Frontal cortex (tissue), 4 donors: ENCODE results near the gene CFAP70. TPM values are rescaled to one million over a fixed set of nuclear protein-coding genes. Genes with fewer than 3 reads are reported as not detected.
A peak's percentile ranks its signal among the peaks of the same experiment; 100 is the strongest.
"Not testable (repeated sequence)": the region's sequence is repeated elsewhere in the genome, so short reads cannot be mapped to it uniquely, and the experiment has no call there.

Experiments used
- DNase-seq, 2 donors: peaks; one replicate each; pipeline ENCODE4 v3.0.0; 2012; ENCODE audit warnings: low spot score in 2 of 2
- FAIRE-seq: peaks from 2 replicates; lab custom pipeline; 2012; peaks lifted over from hg19 to GRCh38; lab: Jason Lieb, UNC
- total RNA-seq: library from RNA; depleted of rRNA; stranded (reverse); fragments of >200 nt; gene quantifications from one replicate; pipeline ENCODE4 v1.2.3, GENCODE V29; 2014
- donor health status: control.
- donor health status: control.
- donor health status: control.

CFAP70 gene
- total RNA-seq, 1 donor from 2014 or later = 0.82 TPM

DNA sequence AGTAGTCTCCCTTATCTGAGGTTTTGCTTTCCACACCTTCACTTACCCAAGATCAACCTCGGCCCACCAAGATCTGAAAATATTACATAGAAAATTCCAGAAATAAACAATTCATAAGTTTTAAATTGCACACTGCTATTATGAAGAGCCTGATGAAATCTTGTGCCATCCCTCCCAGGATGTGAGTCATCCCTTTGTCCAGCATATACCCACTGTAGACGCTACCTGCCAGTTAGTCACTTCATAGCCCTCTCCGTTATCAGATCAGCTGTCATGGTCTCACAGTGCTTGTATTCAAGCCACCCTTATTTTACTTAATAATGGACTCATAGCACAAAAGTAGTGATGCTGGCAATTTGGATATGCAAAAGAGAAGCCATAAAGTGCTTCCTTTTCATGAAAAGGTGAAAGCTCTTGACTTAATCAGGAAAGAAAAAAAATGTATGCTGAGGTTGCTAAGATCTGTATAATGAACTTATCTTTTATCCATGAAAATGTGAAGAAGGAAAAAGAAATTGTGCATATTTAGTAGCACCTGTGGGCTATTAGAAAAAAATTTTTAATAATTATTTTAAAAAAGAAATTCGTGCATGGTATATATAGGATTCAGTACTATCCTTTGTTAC, 96.4 kb downstream of the CFAP70 start:
- no peak for FAIRE-seq
- DNase-seq = no peak

DNA sequence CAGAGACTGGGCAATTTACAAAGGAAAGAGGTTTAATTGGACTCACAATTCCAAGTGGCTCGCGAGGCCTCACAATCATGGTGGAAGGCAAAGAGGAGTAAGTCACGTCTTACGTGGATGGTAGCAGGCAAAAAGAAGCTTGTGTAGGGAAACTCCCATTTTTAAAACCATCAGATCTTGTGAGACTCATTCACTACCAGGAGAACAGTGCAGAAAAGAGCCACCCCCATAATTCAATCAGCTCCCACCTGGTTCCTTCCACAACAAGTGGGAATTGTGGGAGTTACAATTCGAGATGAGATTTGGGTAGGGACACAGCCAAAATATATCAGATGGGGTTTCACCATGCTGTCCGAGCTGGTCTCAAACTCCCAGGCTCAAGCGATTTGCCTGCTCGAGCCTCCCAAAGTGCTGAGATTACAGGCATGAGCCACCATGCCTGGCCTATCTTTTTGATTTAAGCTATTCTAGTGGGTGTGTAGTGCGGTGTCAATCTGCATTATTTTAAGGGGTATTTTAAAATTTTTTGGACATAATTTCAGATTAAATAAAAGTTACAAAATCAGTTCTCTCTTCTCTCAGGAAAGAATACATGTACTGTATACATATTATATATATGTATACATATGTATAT, 97.2 kb downstream of the CFAP70 start:
- no peak for FAIRE-seq
- no peak for DNase-seq

DNA sequence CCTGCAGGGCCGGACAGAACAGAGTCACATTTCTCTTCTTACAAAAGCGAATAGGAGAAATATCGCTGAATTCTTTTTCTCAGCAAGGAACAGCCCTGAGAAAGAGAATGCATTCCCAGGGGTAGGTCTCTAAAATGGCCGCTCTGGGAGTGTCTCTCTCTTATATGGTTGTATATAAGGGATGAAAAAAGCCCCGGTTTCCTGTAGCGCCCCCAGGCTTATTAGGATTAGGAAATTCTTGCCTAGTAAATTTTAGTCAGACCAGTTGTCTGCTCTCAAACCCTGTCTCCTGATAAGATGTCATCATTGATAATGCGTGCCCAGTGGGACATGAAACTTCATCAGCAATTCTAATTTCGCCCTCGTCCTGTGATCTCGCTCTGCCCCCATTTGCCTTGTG, 100.1 kb downstream of the CFAP70 start:
- FAIRE-seq, DNase-seq: not testable (repeated sequence)

DNA sequence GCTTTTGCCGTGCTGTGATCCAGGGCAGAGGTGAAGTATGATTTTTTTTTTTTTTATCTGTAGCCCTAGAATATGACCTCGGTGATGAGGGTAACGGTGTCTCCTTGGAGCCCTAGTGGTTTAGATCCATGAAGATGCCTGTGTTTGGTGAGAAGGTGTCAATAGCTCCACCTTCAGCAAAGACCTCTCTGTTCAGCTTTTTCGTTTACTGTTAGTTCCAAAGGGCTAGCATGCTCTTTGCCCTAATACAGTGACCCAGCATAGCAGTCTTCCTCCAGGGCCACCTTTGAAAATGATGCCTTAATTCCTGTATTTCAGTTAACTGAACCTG, 105.5 kb downstream of the CFAP70 start:
- DNase-seq (no peak), FAIRE-seq (no peak)

DNA sequence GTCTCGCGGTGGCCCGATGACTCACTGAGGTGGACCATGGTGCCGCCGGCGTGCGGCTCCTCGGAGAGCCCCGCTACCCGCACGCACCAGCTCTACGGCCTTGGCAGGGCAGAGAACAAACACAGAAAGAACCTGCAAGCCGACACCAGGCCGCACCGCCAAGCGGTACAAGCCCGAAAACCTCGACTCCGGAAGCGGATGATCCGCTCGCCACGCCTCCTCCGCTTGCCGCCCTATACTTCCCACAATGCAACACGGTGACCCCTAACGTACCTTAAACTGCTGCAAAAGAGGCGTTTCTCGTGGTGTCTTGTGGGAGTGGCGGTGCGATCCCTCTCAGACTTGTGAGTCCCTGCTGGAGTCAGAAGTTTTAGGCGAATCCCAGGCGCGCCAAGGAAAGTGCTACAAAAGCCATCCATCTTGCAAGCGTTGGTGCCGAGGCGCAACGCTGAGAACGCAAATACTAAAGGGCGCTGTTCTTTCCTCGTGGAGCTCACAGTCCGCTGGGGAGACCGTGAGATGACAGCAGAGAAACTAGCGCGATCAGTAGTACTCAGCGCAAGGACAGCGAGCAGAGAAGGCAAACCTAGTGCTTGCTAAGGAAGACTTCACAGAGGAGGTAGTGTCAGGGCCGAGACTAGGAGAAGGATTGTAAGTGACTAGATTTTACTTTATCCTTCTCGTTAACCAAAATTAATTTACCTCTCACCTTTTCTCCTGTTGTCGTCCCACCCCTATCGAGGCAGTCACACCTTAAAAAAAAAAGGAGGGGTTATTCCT, 106.0 kb downstream of the CFAP70 start, which contains the start of gene MRPS16:
Gene MRPS16 (minus strand): TSS at position 200 of the 780 bp plus-strand sequence. CDS start 162 bp downstream, at position 38.
- FAIRE-seq (no peak), DNase-seq (peak; percentile 84 to 89)

DNA sequence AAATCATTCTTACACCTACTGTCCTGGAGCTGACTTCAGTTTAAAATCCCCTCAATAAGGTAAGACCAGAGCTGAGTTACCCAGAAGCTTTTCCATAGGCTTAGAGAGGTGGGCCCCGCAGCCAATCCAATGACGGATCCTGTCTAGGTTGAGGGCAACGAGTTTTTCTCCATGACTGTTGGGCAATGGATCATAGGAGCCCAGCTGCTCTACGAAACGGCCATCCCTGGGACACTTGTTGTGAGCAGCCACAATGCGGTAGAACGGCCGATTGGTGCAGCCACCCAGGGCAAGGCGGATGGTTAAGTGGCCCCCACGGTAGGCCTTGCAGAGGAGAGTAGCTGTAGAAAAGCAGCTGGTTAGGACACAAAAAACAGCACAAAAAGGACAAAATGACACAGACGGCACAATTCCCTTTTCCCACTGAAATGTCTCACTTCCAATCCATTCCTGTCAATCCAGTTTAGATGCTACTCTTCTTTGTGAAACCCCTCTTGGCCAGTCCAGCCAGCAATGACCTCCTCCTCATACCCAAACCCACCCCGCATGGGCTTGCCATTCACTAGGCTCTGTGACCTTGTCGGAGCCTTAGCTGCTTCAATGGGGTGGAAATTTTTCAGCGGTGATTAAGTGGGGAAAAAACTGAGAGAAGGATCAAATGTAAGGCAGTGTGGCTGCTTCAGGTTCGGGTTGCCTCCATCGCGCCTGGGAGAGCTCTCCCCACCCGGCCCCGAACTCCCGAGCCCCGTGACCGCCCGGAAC, 106.8 kb downstream of the CFAP70 start:
- DNase-seq = no peak
- FAIRE-seq = no peak

DNA sequence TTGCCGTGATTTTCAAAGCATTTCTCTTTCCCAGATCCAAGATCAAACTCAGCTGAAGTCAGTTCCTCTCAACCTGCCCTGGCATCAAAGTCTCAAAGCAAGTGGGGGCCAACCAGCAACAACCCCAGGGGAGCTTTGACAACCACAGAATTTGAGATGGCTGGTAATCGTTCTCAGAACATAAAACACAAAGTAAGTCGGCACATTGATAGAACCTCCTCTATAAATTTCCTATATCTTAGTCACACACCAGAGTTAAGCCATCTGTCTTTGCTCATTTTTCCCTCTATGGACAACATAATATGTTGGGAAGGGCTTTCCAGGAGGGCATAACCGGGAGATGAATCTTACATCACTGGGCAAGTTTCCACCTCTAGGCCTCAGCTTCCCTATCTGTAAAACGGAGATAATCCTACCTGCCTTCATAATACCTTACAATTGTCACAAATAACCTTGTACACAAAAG, 110.4 kb downstream of the CFAP70 start:
- no peak for DNase-seq
- no peak for FAIRE-seq

DNA sequence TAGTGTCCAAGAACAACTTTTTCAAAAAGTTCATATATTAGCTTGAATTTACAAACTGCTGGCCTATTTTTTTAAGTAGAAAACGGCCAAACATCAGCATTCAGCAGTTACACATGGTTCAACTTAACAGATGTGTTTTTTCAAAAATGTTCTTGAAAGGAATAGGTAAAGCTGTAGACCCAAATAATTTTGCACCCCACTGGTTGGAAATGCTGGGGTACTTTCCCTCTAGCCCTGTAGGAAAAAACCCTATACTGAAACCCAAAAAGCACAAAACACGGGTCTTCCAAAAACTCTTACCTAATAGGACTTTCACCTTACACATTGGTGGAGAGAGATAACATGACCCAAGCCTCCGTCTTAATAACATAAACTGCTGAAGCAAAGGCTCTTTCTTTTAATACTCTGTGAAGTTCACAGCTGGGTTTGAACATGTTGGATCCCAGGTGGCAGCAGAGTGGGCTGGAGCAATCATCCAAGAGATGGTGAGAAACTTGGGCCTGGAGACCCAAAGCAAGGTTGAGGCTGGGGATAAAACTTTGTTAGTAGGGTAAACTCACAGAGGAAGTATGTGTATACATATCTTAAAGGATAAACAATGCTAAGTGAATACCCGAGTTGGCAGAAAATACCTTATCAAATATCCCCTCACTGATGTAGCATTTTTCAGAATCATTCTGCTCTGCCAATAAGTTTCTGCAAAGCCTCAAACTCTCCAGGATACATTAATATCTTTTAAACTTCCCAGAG, 111.0 kb downstream of the CFAP70 start:
- DNase-seq = no peak
- FAIRE-seq = no peak

DNA sequence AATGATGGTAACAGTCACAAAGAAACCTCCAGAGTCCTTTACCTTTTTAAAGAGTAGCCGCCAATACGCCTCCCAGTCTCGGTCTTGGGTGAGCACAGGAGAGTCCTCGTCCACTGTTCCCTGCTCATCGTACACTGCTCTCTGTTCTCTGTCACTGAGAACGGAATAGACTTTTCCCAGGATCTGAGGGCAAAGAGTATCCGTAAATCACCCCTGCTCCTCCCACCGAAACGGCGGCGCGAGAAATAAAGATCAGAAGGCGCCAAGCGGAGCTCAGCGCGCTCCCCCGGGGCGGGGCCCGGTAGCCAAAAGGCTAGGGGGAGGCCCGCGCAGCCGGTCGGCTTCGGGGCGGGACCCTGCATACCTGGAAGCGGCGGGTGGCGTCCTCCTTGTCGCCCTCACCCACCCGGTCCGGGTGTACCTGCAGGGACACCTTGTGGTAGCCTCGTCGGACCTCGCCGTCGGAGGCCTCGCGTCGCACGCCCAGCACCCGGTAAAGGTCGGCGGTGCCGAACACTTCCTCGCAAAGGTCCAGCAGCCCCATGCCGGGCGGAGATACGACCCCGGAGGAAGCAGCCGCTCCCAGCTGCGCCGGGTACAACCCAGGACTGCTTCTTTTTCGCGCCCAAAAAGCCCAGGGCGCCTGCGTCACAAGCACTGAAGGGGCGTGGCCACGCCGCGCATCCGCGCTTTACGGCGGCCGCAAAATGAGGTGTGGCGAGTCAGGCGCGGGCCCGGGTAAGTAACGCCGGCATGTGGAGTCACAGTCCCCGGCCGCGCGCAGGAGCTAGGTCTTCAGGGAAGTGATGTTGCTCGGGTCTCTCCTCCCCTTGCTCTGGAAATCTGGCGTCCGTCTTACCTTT, 111.8 kb downstream of the CFAP70 start, which contains the start of gene DNAJC9:
Gene DNAJC9 (minus strand): TSS at position 610 of the 863 bp plus-strand sequence. CDS start 66 bp downstream, at position 544.
- DNase-seq = peak; percentile 90 to 94
- FAIRE-seq = no peak

DNA sequence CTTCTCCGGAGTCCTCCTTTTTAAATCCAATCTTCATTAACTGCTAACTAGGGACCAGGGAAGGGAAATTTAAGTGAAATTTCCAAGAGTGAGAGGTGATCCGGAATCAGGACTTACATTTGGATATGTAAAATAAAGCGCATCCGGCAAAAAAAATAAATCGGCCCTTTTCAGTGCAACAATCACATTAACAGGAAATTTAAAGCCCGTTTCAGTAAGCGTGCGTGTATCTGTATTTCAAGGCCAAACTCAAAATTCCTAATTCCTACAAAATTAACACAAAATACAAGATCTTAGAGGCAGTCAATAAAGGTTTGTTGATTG, 112.4 kb downstream of the CFAP70 start:
- DNase-seq (no peak), FAIRE-seq (no peak)

DNA sequence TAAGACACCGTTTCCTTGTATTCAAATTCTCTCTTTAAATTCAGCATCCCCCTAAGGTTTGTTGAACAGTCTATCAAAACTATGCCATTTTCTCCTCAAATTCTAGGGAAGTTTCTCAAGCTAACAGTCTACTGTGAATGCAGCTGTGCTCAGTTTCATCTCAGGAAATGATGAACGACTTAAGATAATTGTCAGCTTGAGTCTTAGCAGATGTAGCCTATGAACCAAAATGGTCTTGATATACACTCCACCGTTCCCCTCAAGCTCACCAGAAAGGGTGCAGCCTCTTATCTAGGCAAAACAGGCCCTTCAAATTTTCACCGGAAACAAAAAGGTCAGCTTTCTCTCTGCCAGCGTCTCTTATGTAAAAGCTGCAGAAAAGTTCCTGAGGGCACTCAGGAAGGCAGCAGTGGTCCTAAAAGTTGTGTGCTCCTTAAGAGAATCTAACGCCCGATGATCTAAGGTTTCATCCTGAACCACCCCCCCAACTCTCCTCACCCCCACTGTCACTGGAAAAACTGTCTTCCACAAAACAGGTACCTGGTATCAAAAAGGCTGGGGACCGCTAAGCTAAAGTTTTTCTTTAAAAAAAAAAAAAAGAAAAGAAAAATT, 113.7 kb downstream of the CFAP70 start:
- FAIRE-seq (no peak), DNase-seq (no peak)

DNA sequence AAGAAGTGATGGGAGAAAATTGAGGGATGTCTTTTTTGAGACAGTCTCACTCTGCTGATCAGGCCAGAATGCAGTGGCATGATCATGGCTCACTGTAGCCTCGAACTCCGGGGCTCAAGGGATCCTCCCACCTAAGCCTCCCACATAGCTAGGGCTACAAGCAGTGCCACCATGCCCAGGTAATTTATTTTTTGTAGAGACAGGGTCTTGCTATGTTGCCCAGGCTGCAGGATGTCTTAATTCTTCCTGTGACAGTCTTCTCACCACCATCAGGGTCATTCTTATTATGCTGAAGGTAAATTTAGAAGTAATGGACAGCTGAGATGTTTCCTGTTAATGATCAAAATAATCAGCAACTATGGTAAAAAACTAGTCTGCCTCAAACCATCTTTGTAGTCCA, 118.8 kb downstream of the CFAP70 start:
- no peak for FAIRE-seq
- no peak for DNase-seq

DNA sequence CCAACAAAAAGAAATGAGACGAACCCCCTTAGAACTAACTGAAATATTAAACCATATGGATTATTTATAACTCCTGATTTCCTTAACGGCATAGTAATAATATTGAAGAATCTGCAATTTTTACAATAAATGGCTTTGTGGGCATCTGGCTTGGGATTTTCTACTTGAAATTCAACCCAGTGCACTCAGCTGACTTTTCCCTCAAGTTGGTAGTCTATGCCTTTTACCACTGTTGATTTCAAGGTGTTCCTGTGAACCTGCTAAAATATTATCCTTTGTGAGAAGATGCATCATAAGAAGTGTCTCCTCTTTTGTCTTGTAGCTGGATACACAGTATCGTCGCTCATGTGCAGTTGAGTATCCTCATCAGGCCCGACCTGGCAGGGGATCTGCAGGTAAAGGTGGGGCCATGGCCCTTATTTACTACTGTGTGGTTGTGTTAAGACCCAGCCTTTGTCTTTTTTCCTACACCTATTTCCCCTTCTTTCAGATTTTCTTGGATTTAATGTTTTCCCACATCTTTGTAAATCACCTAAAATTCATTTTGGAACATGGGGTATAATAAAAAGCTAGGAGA, 119.6 kb downstream of the CFAP70 start:
- DNase-seq (no peak), FAIRE-seq (no peak)

DNA sequence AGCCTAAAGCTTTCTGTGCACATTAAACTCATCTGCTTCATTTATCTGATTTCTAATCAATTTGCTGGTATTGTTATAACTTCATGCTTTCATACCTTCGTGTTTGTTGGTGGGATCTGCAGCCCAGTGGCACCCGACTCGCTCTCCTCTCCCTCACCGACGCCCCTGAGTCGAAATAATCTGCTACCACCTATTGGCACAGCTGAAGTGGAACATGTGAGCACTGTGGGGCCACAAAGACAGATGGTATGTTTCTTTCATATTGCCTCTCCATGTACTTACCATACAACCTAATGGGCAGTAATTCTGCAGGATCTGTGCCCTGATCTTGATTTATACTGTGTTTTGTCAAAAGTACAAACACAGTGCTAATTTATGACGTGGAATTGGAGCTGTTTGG, 124.0 kb downstream of the CFAP70 start:
- FAIRE-seq (no peak), DNase-seq (no peak)

DNA sequence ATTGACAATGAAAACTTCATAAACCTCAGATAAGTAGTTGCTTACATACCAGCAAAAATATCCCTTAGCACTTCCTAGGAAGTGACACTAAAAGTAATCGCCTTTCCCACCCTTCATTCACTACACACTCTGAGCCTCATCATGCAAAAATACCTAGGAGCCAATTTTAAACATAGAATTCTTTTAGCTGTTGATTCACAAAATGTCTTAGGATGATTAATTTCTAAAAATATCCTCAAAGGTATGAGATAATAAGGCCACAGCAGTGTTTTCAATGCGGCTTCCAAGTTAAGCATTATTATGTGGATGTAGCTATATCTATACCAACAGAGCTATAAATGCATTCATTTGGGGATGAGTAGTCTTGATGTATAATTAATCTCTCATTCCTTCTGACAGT, 124.8 kb downstream of the CFAP70 start:
- FAIRE-seq (no peak), DNase-seq (no peak)

DNA sequence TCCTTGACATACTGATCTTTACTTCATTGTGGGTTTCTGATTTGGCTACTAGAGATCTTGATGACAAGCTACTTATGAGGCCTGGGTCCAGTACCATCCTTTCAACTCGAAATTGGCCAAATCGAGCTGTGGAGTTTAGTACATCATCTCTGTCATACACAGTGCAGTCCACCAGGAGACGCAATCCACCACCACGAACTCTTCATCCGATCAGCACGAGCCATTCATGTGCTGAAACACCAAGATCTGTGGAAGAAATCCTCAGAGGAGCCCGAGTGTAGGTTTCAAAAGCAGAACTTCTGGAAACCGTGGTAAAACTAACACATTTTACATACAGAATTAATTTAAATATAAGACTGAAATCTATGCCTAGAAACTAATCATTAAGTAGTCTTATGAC, 125.8 kb downstream of the CFAP70 start:
- FAIRE-seq (no peak), DNase-seq (no peak)

DNA sequence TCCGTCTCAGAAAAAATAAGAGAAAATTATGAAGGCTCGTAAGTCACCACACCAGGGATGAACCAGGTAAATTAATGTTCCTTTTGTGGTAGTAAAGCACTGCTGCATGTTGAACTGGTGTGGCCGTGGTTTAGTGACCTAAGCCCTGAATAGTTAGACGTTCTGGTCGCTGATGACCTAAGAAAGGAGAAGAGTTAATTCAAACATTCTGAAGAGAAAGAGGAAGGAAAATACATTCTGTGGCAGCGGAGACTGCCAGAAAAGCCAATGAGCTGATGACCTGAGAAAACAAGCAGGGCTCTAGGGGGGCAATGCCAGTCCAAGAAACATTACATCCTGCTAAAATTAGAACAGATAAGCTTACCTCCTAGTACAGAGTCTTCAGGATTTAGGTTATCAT, 129.1 kb downstream of the CFAP70 start:
- DNase-seq = no peak
- FAIRE-seq = no peak

DNA sequence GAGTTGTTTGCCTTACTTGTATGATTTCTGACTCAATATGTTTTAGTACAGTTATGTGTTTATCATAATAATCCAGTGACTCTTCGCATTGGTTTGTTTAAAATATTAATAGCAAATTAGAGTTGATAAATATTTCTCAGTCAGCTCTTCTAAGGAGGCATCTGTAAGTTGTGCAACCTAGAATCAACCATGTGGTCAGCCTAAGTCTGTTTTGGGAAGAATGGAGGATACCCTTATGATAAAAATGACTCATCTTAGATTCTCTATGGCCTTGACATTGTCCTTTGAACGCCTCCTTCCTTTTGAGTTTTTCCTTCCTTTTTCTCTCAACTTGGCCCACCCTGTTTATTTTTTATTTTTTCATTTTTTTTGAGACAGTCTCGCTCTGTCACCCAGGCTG, 130.4 kb downstream of the CFAP70 start:
- DNase-seq = no peak
- no peak for FAIRE-seq
